ENCODE results near the gene TWIST2. TPM values are rescaled to one million over a fixed set of nuclear protein-coding genes. Genes with fewer than 3 reads are reported as not detected.

Gene TWIST2
- total and polyA plus RNA-seq, 10 of the 15 experiments (the other 5 are each of a cell fraction or from before 2014, with no cell fraction given), result not detected

DNA sequence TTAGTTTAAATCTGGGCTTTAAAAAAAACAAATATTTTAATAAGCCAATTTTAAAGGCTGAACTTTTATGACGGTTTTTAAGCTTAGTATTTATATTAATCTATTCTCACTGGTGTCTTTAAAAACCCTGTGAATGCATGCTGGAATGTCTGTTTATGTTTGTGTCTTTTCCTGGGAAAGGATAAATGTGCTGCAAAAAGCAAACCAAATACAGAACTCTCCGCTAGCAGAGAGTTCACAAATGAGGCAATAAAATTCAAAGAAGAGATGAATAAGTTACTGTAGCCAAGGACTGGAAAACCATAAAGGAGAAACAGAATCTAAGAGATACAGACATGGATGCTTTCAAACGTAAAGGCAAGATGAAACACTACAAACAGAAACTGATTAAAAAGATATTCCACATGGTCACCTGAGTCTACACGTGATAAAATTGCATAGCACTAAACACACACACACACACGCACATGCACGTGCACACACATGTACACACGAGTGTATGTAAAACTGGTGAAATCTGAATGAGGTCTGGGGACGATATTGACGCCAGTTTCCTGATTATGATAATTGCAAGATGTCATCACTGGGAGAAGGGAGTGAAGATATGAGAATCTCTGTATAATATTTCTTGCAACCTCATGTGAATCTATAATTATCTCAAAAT lies 4.5 kb downstream of the TWIST2 start:
- ChIA-PET CTCF (no interaction called here), POLR2A (no interaction called here), SMC1A (ENCODE audit: uncharacterized antibody, unreplicated experiment) (no interaction called here), RAD21 (ENCODE audit: unreplicated experiment) (no interaction called here)
- ATAC-seq, result no peak
- Histone ChIP-seq H3K79me2 (ENCODE audit: control insufficient read depth, insufficient read depth, low read length) (no peaks in the 10 kb centered on the region), H2AFZ (ENCODE audit: control insufficient read depth, low read depth, low read length) (no peak overlapping the region), H3K4me3 (no peak overlapping the region), H3K27ac (ENCODE audit: control insufficient read depth, insufficient read depth) (no peak overlapping the region), H3K36me3 (ENCODE audit: control insufficient read depth in 2 of 2, insufficient read depth in 2 of 2, low read length in 1 of 2) (no peaks in the 10 kb centered on the region), H3K9me3 (replicated peaks; ENCODE audit: control insufficient read depth, insufficient read depth, low read length) (no peaks in the 10 kb centered on the region; the same call in 2 of the 3 replicates), H3K4me1 (ENCODE audit: control insufficient read depth, insufficient read depth, low read length) (no peaks in the 10 kb centered on the region), H3K4me2 (ENCODE audit: control insufficient read depth, insufficient read depth) (no peak overlapping the region), H3K27me3 (replicated peaks in 1 of 2; ENCODE audit: control insufficient read depth in 2 of 2, insufficient read depth in 2 of 2, low read length in 1 of 2) (no peaks in the 10 kb centered on the region; a peak in 2 of 4 replicates), H4K20me1 (ENCODE audit: control insufficient read depth, insufficient read depth) (no peaks in the 10 kb centered on the region), H3K9ac (ENCODE audit: control insufficient read depth, insufficient read depth, low read length) (no peak overlapping the region)
- no peak for FAIRE-seq
- in situ Hi-C loops (cut with MboI) (no loop called here), intact Hi-C loops (cut with micrococcal nuclease; ENCODE audit: unreplicated experiment) (no loop called here)
- 5% methylated on average over 9 of the region's 9 CpGs for WGBS (ENCODE audit: insufficient coverage, insufficient replicate concordance, low lambda C conversion rate, missing lambda C conversion rate)
- no peak for TF ChIP-seq DPF2 (IDR thresholded peaks at IDR 0.05)
- no peak for TF ChIP-seq SREBF1 (IDR thresholded peaks at IDR 0.05; ENCODE audit: low read length)
- no TSS peak for BruUV-seq (replicated peaks)
- DNase-seq (ENCODE audit: low read depth, low spot score), result no peak

DNA sequence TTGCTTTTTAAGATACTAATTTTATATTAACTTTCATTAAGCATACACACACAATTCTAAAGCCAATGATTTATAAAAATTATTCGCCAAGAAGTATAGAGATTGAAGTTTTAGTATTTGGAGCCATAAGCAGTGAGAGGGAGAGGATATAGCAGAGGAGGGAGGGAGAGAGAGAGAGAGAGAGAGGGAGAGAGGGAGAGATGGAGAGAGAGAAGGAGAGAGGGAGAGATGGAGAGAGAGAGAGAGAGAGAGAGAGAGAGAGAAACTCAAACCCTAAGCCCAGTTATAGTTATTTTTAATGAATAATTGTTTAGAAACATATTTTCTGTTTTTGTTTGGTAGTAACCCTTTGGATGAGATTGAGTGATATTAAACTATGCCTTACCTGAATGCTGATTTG lies 5.3 kb downstream of the TWIST2 start:
- no peaks in the 10 kb centered on the region; the same call in 2 of the 3 replicates for H3K9me3 ChIP-seq (replicated peaks; ENCODE audit: control insufficient read depth, insufficient read depth, low read length)
- H3K4me3 ChIP-seq, result no peak overlapping the region
- ATAC-seq (no peak), FAIRE-seq (no peak), DNase-seq (ENCODE audit: low read depth, low spot score) (no peak)
- ChIA-PET POLR2A (no interaction called here), RAD21 (ENCODE audit: unreplicated experiment) (no interaction called here), SMC1A (ENCODE audit: uncharacterized antibody, unreplicated experiment) (no interaction called here), CTCF (no interaction called here)
- no peaks in the 10 kb centered on the region for H3K4me1 ChIP-seq (ENCODE audit: control insufficient read depth, insufficient read depth, low read length)
- intact Hi-C loops (cut with micrococcal nuclease; ENCODE audit: unreplicated experiment), result no loop called here
- no peaks in the 10 kb centered on the region for H4K20me1 ChIP-seq (ENCODE audit: control insufficient read depth, insufficient read depth)
- TF ChIP-seq, protein P1, sequence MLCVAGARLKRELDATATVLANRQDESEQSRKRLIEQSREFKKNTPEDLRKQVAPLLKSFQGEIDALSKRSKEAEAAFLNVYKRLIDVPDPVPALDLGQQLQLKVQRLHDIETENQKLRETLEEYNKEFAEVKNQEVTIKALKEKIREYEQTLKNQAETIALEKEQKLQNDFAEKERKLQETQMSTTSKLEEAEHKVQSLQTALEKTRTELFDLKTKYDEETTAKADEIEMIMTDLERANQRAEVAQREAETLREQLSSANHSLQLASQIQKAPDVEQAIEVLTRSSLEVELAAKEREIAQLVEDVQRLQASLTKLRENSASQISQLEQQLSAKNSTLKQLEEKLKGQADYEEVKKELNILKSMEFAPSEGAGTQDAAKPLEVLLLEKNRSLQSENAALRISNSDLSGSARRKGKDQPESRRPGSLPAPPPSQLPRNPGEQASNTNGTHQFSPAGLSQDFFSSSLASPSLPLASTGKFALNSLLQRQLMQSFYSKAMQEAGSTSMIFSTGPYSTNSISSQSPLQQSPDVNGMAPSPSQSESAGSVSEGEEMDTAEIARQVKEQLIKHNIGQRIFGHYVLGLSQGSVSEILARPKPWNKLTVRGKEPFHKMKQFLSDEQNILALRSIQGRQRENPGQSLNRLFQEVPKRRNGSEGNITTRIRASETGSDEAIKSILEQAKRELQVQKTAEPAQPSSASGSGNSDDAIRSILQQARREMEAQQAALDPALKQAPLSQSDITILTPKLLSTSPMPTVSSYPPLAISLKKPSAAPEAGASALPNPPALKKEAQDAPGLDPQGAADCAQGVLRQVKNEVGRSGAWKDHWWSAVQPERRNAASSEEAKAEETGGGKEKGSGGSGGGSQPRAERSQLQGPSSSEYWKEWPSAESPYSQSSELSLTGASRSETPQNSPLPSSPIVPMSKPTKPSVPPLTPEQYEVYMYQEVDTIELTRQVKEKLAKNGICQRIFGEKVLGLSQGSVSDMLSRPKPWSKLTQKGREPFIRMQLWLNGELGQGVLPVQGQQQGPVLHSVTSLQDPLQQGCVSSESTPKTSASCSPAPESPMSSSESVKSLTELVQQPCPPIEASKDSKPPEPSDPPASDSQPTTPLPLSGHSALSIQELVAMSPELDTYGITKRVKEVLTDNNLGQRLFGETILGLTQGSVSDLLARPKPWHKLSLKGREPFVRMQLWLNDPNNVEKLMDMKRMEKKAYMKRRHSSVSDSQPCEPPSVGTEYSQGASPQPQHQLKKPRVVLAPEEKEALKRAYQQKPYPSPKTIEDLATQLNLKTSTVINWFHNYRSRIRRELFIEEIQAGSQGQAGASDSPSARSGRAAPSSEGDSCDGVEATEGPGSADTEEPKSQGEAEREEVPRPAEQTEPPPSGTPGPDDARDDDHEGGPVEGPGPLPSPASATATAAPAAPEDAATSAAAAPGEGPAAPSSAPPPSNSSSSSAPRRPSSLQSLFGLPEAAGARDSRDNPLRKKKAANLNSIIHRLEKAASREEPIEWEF (IDR thresholded peaks at IDR 0.05; ENCODE audit: insufficient replicate concordance, low read depth, low read length), result no peak
- 0% methylated on average over 1 of the region's 1 CpG for WGBS (ENCODE audit: insufficient coverage, insufficient replicate concordance, low lambda C conversion rate, missing lambda C conversion rate)
- H3K27me3 ChIP-seq (replicated peaks in 1 of 2; ENCODE audit: control insufficient read depth in 2 of 2, insufficient read depth in 2 of 2, low read length in 1 of 2), result no peaks in the 10 kb centered on the region; a peak in 2 of 4 replicates
- H2AFZ ChIP-seq (ENCODE audit: control insufficient read depth, low read depth, low read length), result no peak overlapping the region
- BruUV-seq (replicated peaks), result no TSS peak
- no peaks in the 10 kb centered on the region for H3K79me2 ChIP-seq (ENCODE audit: control insufficient read depth, insufficient read depth, low read length)
- no peak overlapping the region for H3K9ac ChIP-seq (ENCODE audit: control insufficient read depth, insufficient read depth, low read length)
- no peak overlapping the region for H3K27ac ChIP-seq (ENCODE audit: control insufficient read depth, insufficient read depth)
- in situ Hi-C loops (cut with MboI), result no loop called here
- H3K36me3 ChIP-seq (ENCODE audit: control insufficient read depth in 2 of 2, insufficient read depth in 2 of 2, low read length in 1 of 2), result no peaks in the 10 kb centered on the region
- no peak overlapping the region for H3K4me2 ChIP-seq (ENCODE audit: control insufficient read depth, insufficient read depth)
